NCI-H748 treated with DMSO at 0.1 percent for 48 hours (cell line): ENCODE measurements around the gene DOK7.

Source experiments
- DNase-seq: peaks from one replicate; lab custom pipeline; 2025; lab: John Stamatoyannopoulos, UW

DOK7 gene

DNA sequence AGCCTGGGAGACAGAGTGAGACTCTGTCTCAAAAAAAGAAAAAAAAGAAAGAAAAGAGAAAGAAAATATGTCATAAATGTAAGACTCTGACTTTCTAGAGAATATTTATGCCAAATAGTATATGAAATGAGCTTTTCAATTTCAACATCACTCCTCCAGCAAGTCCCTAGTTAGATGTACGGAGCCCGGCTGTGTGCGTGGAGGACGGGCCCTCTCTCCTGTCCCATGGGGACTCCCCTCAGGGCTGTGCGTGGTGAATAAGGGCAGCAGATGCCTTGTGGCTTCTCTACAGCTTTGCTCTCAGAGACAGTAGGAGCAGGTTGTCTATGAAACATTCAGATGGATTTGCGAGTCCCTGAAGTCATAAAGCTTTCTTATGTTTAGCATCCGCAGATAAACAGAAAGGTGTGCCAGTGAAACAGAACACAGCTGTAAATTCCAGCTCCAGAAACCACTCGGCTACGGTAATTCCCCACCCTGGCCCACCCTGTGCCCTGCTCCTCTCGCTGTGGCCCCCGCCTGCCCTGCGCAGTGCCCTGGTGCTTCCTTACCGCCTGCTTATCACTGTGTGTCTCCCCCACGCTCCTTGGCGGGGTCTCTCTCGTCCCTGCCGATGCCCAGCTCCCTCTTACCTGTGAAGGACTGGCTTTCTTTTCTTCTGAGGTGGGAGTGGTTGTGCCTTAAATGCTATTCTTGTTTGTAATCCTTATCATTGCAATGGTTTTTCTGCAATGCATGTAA, 35.2 kb upstream of the DOK7 start:
- no peak for DNase-seq

DNA sequence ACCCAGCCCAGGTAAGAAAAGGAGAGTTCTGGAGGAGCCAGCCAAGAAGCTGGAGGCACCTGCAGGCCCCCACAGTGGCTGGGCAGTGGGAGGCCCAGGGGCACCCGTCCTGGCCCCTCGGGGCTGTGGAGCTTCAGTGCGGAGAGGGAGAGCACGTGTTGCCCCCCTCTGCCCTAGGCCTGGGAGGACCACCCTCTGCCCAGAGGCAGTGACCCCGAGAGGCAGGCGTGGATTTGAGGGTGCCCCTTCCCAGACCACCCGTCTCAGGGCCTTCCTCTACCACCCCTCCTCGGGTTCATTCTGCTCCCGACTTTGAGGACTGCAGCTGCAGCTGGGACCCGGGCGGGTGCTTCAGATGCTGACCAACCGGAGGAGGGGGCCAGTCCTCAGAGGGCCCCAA, 33.5 kb upstream of the DOK7 start:
- DNase-seq: no peak

- DNase-seq: no peak
Observed at GRCh38 chr4:3430524-3430923, 32.6 kb upstream of the DOK7 start.

GRCh38 chr4:3431446-3431993, 31.6 kb upstream of the DOK7 start:
- DNase-seq: no peak

- no peak for DNase-seq
Observed at GRCh38 chr4:3432381-3432790, 30.7 kb upstream of the DOK7 start.

DNA sequence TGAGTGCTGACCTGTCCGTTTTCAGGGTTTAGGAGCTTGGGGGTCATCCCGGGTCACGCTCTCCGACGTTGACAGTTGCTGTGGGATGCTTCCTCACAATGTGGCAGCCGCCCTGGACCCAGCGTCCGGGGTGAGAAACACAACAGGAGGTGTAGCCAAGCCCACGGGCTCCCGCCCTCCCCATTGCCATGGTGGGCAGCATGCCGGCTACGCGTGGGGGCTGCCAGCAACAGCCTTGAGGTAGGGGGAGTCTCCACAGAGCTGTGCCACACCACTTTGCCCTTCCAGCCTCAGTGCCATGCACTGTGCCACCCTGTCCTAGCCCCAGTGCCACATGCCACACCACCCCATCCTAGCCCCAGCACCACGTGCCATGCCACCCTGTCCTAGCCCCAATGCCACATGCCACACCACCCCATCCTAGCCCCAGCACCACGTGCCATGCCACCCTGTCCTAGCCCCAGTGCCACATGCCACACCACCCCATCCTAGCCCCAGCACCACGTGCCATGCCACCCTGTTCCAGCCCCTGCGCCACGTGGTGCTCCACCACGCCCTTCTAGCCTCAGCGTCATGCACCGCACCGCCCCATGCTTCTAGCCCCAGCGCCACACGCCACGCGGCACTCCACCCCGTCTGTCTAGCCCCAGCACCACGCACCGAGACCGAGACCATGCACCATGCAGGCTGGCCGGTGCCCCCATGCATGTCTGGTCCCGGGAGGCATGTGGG, 29.8 kb upstream of the DOK7 start:
- DNase-seq: no peak

DNA sequence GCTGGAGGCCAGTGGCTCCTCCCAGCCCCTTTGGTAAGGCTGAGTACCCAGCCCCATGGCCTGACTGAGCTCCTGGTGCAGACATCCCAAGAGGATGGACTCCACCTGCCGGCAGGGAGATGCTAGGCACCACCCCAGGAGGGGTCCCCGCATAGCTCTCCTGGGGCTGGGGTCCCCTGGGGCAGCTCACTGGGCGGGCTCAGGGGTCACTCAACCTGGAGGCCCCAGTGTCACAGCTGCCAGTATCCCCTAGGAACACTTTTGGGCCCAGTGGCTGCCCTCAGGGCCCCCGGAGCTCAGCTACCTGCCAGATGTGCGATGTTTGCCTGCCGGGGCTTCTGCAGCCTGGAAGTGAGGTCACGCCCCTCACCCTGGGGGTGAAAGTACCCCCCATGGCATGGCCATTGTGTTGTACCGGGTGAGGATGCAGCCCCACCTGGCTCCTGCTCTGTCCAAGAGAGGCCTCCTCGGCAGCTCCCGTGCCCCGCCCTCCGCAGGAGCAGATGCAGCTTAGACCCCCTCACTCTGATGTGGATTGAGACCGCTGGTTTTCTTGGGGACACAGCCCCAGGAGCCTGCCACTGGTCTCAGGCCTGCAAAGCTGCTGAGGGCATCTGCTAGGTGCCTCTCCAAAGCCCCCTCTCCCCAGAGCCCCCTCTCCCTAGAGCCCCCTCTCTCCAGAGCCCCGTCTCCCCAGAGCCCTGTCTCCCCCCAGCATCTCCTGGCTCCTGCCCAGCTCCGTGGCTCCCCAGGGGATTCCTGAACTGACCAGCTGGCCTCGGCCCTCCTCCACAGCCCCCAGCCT, 28.0 kb upstream of the DOK7 start:
- DNase-seq: no peak

DNA sequence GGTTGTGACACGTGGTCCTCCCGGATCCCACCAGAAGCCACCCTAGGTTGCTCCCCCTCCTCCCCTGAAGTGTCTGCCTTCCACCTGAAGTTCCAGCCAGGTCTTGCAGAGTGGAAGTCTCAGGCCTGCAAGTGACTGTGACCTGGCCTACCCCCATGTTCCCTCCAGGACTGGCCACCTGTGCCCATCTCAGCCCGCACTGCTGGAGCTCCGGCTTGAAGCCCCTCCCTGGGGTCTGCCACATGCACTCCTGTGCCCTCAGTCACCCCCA, 27.5 kb upstream of the DOK7 start:
- no peak for DNase-seq

DNA sequence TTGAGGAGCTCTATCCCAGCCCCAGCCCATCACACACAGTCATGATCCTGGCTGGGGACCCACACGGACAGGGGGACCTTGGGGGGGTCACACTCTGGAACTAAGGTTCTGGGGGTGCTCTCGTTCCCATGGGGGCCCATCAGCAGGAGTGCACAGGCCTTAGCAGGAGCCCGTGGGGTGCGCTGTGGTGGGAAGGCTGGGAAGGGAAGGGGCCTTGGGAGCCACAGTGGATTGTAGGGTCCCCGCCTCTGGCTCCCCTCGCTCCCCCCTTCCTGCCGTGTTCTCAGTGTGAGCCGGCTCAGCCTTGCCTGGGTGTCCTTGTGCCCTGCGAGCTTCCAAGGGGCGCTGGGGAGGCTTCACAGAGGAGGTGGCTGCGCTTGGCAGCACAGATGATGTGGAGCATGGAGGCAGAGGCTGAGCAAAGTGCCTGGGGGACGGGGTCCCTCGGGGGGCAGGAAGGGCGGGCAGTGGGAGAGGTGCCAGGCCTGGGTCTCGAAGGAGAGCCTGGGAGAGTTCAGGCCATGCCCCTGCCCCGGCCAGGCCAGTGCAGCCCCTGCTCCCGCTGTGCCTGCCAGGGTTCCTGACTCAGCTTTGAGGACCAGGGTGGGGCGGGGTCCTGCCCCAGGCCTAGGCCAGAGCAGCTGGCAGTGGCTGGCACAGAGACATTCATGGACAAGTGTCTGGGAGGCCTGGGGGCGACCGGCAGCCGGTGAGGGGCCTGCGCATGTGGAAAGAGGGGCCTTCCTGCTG, 26.9 kb upstream of the DOK7 start:
- no peak for DNase-seq

- DNase-seq: no peak
Observed at GRCh38 chr4:3436798-3437581, 26.1 kb upstream of the DOK7 start.

GRCh38 chr4:3437582-3437936, 25.5 kb upstream of the DOK7 start:
- DNase-seq: no peak

- DNase-seq: no peak
Observed at GRCh38 chr4:3437998-3438846, 24.9 kb upstream of the DOK7 start.

- DNase-seq: no peak
Observed at GRCh38 chr4:3438847-3439180, 24.3 kb upstream of the DOK7 start.

- no peak for DNase-seq
Observed at GRCh38 chr4:3439391-3439790, 23.7 kb upstream of the DOK7 start.

- no peak for DNase-seq
Observed at GRCh38 chr4:3440011-3440410, 23.1 kb upstream of the DOK7 start.

DNA sequence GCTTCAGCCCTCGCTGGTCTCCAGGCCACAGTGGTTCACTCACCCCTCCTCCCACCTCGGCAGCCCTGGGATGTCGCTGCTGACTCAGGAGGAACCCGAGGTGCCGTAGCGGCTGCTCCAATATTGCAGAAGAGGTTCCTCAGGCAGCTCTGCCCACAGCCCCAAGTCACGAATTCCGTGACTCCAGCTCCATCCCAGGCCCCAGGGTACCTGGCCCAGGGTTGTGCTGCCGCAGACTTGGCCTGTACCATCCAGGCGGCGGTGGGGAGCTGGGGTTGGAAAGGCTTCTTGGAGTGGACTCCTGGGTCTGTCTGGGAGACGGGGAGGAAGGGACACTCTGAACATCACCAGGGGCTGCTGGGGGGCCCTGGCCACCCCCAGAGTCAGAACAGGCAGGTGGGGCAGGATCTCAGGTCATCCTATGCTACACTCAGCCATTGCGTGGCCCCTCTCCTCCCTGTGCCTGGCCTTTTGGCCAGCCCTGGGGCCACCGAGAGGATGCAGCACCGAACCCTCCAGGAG, 22.1 kb upstream of the DOK7 start:
- no peak for DNase-seq

GRCh38 chr4:3441501-3442459, 21.3 kb upstream of the DOK7 start, which contains the start of gene HGFAC:
TSS of gene HGFAC (plus strand) at chr4:3441968. CDS start at chr4:3442002, 34 bp downstream.
- DNase-seq: no peak

- no peak for DNase-seq
Observed at GRCh38 chr4:3442460-3442958, 20.6 kb upstream of the DOK7 start.
